UCSD-AML1 (cell line): ENCODE results near the gene MS4A14.
"Not testable (repeated sequence)": the region's sequence is repeated elsewhere in the genome, so short reads cannot be mapped to it uniquely, and the experiment has no call there.

ENCODE experiments used
- DNase-seq: peaks from one replicate; lab custom pipeline; 2025; ENCODE audit not compliant: unreplicated experiment; lab: John Stamatoyannopoulos, UW

Gene MS4A14

DNA sequence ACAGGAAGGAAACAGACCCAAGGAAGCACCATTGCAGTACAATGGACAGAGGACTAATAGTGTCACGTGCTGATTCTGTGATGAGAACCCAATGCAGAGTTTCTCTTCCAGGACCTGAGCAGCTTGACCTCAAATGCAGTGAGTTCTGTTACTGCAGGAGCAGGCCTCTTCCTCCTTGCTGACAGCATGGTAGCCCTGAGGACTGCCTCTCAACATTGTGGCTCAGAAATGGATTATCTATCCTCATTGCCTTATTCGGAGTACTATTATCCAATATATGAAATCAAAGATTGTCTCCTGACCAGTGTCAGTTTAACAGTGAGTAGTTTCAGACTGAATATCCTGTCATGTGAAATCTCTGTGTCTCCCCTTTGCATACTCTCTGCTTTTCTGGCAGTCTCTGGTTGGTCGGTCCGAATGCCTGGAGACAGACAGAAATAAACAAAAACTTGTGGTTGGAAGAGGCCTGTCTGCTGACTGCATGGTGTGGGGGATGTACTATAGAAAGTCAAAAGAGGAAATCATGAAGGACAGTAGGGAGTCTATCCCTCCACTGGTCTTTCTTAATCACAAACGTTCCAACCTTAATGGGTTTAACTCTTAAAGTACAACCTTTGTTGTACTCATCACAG is 6.9 kb upstream of the MS4A14 start:
- no peak for DNase-seq

DNA sequence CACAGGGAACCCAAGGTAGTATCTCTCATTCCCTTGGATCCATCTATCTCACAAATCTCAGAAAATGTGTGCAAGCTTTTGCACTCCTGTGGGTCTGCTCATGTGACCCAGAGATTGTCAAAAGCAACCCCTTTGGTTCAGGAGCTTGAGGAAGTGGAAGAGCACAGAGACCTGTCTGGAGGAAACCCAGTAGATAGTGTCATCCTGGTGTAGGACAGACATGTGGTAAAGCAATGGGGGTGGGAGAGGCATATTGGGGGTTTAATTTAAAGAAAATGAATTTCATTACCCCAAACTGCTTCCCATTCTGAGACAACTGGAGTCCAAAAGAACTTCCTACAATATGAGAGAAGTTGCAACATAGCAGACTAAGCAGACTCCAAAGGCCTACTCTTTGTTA is 5.8 kb upstream of the MS4A14 start:
- no peak for DNase-seq

GRCh38 chr11:60392361-60392760 is 3.9 kb upstream of the MS4A14 start:
- no peak for DNase-seq

GRCh38 chr11:60393016-60393415 is 3.2 kb upstream of the MS4A14 start:
- DNase-seq, result no peak

GRCh38 chr11:60394666-60395380 is 1.4 kb upstream of the MS4A14 start:
- DNase-seq, result no peak

GRCh38 chr11:60396799-60397198 is 540 bp downstream of the MS4A14 start:
- DNase-seq, result no peak

DNA sequence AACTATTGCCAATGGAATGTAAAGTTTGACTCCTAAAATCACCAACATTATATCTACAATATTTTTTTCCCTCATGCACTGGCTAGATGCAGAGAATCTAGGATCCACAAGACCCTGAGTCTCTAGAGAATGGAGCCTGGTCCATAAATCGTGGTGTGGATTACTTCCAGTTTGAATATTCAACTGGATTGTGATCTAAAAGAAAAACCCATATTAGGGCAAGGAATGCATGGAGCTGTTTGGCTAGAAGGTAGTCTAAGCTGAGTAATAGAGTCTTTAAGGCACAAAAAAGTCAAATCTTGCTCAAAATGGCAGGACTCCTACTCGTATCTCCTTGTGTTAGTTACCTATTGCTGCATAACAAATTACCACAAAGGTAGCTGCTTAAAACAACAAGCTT is 23.8 kb downstream of the MS4A14 start:
- no peak for DNase-seq

- no peak for DNase-seq
Measured at GRCh38 chr11:60422609-60423008, 26.4 kb downstream of the MS4A14 start.

DNA sequence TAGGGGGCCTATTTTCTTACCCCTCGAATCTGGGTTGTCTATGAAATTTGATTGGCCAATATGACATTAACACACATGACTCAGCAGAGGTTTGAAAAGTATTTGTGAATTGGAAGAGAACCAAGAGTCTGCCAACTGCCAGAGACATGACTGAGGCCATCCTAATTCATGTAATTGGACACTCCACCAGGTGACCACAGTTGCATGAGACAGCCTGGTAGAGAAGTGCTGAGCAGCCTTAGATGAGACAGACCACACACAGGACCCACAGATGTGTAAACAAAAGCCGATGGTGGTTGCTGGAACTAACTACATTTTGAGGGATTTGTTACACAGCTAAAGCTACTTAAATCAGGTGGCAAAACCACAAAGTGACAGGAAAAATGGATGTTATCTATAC is 32.3 kb downstream of the MS4A14 start:
- no peak for DNase-seq

- no peak for DNase-seq
Measured at GRCh38 chr11:60429272-60429671, 33.0 kb downstream of the MS4A14 start, which contains the start of gene MS4A5. Gene MS4A5 (plus strand): TSS chr11:60429572. CDS start chr11:60429675, 103 bp downstream.

DNA sequence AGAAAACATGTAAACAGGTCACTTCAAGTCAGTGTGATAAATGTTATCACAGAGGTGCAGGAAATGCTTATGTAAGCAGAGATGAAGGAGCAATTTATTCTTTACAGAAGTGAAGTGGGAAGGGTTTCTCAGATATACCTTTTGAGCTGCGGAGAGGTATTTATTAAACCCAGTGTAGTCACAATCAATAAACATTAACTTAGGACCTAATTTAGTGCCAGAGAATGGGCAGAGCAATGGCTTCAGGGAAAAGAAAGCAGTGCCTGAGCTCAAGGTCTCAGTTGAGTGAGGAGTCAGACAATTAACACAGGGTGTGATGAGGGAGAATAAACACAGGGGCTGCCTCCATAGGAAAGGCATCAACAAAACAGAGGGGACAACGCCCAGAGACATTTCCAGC is 35.0 kb downstream of the MS4A14 start:
- DNase-seq, result no peak

DNA sequence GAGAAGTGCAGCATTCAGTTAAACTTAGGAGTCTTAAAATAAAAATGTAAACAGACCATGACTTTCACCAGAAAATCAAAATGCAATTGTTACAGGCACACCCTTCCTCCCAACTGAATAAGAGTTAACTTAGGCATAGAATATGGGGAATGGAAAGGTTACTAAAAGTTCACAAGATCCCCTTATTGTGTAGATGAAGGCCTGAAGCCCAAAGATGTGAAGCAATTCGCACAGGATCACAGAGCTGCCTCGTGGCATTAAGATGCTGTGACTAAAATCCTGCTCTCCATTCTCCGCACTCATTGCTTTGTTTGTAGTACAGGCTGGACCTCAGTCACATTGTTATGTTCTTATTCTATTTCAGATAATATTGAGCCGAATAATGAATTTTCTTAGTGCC is 37.1 kb downstream of the MS4A14 start:
- DNase-seq, result no peak

DNA sequence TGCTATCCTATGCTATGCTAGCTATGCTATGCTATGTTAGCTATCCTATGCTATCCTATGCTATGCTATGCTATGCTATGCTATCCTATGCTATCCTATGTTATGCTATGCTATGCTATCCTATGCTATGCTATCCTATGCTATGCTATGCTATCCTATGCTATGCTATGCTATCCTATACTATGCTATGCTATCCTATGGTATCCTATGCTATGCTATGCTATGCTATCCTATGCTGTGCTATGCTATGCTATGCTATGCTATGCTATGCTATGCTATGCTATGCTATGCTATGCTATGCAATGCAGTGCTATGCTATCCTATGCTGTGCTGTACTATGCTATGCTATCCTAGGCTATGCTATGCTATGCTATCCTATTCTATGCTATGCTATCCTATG is 50.8 kb downstream of the MS4A14 start:
- DNase-seq, result no peak

- no peak for DNase-seq
Measured at GRCh38 chr11:60447846-60448245, 51.6 kb downstream of the MS4A14 start.

DNA sequence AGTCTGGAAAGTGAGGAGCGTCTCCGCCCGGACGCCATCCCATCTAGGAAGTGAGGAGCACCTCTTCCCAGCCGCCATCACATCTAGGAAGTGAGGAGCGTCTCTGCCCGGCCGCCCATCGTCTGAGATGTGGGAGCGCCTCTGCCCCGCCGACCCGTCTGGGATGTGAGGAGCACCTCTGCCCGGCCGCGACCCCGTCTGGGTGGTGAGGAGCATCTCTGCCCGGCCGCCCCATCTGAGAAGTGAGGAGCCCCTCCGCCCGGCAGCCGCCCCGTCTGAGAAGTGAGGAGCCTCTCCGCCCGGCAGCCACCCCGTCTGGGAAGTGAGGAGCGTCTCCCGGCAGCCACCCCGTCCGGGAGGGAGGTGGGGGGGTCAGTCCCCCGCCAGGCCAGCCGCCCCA is 54.9 kb downstream of the MS4A14 start:
- DNase-seq, result not testable (repeated sequence)

GRCh38 chr11:60454212-60454611 is 58.0 kb downstream of the MS4A14 start:
- no peak for DNase-seq

GRCh38 chr11:60455531-60456042 is 59.3 kb downstream of the MS4A14 start, which contains the start of gene MS4A1:
Gene MS4A1 (plus strand): TSS chr11:60455847. CDS start chr11:60462375, 6,528 bp downstream.
- no peak for DNase-seq

DNA sequence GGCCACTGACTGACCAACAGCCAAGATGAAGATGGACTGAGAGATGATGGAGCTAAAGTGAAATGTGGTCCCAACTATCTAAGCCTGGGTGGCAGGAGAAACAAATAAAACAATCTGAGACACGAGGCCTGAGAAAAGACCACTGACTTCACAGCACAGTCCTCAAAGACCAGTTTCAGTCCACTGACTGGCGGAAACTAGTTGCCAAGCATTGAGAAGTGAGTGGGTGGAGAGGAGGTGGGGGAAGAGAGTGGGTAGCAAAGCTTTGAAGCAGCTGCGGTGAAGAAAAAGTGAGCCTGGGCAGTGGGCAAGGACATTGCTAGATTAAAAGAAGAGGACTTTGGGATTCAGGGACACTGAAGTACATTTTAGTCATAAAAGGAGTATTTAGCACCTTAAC is 61.3 kb downstream of the MS4A14 start:
- no peak for DNase-seq

DNA sequence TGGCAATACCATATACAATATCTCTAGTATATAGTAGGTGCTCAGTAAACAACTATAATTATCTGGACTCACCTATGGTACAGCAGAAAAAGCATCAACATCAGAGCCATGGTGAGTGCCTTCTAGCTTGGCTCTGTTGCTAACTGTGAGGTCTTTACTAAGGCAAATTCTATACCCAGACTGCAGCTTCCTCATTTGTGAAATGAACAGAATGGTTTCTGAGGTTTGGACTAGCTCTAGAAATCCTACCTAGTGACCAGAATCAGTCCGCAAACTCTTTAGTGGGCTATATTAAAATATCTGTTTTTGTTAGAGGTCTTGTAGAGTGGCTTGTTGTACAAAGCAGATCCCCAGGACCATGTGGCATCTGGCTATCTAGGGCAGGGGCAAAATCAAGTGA is 63.1 kb downstream of the MS4A14 start:
- DNase-seq, result no peak
